IPS-NIHi7 (cell line): ENCODE data around the gene ARFRP1.
A peak's percentile ranks its signal among the peaks of the same experiment; 100 is the strongest.

Experiments
- DNase-seq: peaks from one replicate; pipeline ENCODE4 v3.0.0; 2012; ENCODE audit warnings: mixed read lengths; ENCODE audit errors: extremely low spot score

The ARFRP1 gene

DNA sequence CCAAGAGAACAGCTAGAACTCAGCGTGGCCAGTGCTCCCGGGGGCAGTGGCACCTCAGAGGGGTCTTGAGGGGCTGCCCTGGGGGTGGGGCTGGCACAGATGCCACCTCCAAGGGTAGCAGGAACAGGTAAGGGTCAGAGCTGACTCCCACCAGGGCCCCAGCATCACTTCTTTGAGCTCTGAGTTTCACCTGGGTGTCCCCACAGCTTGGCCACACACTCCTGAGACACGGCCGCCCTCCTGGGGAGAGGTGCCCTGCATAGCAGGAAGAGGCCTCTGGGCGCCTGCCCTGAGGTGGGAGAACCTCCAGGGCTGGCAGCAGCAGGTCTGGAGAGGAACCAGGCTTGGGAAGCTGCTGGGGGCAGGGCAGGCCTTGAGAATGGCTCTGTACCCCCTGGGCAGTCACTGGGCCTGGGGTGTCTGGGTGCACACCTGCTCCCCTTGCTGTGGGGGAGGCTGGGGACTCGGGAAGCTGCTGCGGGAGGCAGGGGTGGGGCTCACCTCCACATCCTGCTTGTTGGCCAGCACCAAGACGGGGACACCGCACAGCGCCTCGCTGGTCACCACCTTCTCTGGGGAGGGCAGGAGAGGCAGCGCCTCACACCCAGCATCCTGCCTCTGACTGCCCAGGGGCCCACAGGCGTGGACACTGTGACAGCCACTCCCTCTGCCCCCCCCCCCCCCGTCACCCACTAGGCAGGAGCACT, 6.3 kb downstream of the ARFRP1 start:
- no peak for DNase-seq

DNA sequence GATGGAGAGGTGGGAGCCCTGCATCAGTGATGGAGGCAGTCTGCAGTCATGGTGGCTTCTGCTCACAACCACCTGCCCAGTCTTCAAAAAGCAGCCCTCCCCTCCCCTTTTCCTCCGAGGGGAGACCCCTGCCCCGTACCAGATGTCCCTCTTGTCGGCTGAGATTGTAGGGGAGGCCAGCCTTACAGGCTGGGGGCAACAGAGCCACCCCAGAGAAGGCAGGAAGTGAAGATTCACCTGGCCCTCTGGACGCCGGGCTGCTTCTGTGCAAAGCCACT, 6.8 kb downstream of the ARFRP1 start:
- DNase-seq, result no peak

DNA sequence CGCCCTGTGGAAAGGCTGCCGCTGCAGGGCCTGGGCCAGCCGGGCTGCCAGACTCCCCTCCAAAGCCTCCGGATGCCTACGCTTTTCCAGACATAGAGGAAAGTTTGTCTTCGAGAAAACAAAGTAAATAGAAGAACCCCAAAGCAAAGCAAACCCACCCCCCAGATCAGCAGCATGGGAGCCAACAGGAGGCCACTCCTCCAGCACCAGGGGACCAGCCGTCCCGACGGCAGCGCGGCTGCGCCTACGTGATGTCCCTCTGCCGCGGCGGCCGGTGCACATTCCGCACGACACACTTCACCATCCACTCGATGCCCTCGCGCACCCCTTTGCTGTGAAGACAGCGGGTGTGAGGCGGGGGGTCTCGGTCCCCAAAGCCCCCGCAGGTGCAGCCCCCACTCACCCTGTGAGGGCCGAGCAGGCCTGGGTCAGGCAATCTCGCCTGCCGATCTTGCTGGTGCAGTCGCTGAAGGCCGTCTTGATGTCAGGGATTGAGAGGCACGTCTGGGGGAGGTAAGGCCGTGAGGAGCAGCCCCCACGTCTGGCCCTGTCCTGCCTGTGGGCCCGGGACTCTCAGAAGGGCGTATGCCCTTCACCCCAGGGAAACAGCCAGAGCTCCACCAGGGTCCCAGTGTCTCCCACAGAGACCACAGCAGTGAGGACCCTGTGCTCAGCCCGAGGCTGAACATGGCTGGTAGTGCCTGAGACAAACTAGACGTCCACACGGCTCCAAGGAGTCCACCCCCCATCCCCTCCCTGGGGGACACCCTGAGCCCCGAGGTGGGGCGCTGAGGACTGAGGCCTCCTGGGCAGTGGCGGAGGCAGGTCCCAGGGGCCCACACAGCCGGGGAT, 7.4 kb downstream of the ARFRP1 start:
- no peak for DNase-seq

DNA sequence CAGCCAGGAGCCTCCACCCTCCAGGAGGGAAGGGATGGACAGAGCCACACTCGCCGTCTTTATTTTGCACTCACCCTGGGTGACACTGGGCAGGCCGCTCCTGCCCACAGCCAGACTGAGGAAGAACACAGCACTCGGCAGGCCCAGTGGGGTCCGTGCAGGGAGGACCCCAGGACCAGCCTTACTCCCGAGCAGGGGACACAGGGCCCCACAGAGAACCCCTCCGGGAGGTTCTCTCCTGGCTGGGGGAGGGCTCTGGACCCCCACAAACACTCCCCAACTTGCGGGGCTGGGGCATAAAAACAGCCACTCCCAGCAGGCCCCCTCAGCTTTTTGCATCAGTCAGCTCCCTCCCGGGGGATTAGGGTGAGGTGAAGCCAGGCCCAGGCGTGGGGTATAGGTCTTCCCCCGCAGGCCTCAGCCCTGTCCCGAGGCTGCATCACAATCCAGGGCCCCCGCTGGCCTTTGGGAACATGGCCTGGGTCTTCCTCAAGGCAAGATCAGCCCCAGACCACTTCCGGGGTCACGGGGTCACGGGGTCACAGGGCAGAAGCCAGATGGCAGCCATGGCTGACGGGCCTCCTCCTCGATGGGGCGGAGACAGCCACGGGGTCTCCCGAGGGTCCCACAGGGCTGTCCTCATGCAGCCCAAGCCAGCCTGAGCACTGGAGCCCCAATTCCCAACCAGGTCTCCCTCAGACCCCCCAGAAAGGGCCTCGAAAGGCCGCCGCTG, 8.1 kb downstream of the ARFRP1 start:
- no peak for DNase-seq

DNA sequence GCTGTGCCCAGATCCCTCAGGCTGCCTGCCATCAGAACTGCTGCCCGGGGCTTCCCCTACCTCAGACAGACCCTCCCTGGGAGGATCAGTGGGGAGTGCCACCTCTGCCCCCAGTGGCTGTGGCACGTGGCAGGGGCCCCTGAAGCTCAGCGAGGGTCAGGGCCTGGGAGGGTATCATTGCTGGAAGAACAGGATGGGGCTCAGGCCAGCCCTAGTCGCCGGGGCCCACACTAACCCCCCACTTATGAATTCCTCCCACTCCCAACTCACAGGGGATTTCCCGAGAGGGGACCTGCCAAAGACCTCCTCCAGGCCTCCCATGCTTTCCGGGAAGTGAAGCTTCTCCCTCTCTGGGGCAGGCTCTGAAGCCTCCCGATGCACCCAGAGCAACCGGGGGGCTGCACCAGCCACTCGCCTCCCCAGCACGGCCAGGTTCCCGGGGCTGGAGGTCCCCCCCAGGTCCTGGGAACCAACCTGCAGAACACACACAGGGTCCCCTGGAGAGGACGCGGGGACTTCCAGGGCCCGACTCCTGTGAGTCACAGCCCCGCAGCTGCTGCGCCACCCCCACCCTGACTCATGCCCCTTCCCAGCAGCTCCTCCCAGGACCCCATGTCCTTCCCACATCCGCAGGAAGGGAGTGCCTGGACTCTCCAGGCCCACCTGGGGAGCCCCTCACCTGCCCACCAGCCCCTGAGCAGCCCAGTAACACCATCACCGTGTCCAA, 8.9 kb downstream of the ARFRP1 start:
- DNase-seq, result peak; percentile 66

DNA sequence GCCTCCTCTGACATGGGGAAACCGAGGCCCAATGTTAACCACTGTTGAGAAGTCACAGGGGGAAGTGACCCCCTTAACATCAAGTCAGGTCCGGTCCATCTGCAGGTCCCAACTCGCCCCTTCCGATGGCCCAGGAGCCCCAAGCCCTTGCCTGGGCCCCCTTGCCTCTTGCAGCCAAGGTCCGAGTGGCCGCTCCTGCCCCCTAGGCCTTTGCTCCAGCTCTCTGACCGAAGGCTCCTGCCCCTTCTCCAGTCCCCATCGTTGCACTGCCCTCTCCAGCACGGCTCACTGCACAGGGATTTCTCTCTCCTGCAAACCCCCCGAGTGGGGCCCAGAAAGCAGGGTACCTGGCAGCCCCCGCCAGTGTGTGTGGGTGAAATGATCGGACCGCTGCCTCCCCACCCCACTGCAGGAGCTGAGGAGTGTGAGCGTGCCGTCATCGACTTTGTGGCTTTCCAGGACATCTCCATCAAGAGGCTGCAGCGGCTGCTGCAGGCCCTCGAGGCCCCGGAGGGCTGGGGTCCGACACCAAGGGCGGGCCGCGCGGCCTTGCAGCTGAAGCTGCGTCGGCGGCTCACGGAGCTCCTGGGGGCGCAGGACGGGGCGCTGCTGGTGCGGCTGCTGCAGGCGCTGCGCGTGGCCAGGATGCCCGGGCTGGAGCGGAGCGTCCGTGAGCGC, 9.8 kb downstream of the ARFRP1 start:
- DNase-seq, result no peak

DNA sequence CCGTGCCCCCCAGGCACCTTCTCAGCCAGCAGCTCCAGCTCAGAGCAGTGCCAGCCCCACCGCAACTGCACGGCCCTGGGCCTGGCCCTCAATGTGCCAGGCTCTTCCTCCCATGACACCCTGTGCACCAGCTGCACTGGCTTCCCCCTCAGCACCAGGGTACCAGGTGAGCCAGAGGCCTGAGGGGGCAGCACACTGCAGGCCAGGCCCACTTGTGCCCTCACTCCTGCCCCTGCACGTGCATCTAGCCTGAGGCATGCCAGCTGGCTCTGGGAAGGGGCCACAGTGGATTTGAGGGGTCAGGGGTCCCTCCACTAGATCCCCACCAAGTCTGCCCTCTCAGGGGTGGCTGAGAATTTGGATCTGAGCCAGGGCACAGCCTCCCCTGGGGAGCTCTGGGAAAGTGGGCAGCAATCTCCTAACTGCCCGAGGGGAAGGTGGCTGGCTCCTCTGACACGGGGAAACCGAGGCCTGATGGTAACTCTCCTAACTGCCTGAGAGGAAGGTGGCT, 10.4 kb downstream of the ARFRP1 start:
- no peak for DNase-seq

DNA sequence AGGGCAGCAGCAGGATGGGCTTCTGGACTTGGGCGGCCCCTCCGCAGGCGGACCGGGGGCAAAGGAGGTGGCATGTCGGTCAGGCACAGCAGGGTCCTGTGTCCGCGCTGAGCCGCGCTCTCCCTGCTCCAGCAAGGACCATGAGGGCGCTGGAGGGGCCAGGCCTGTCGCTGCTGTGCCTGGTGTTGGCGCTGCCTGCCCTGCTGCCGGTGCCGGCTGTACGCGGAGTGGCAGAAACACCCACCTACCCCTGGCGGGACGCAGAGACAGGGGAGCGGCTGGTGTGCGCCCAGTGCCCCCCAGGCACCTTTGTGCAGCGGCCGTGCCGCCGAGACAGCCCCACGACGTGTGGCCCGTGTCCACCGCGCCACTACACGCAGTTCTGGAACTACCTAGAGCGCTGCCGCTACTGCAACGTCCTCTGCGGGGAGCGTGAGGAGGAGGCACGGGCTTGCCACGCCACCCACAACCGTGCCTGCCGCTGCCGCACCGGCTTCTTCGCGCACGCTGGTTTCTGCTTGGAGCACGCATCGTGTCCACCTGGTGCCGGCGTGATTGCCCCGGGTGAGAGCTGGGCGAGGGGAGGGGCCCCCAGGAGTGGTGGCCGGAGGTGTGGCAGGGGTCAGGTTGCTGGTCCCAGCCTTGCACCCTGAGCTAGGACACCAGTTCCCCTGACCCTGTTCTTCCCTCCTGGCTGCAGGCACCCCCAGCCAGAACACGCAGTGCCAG, 11.0 kb downstream of the ARFRP1 start, which contains the start of gene TNFRSF6B:
Gene TNFRSF6B (plus strand): TSS at position 25 of the 729 bp plus-strand sequence. CDS start 116 bp downstream, at position 141.
- no peak for DNase-seq

DNA sequence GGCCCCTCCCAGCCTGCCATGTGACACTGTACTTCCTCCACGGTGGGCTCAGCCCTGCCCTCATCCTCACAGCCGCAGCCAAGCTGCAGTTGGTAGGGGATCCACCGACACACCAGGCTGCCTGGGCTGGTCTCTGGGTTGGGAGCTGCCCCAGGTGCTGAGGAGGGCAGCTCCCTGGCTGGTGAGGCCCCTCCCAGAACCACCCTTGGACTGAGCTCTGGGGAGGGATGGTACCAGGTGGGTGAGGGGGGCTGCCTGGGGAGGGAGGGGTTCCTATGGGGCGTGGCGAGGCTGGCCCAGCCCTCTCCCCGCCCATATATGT, 11.5 kb downstream of the ARFRP1 start:
- peak; percentile 92 for DNase-seq

DNA sequence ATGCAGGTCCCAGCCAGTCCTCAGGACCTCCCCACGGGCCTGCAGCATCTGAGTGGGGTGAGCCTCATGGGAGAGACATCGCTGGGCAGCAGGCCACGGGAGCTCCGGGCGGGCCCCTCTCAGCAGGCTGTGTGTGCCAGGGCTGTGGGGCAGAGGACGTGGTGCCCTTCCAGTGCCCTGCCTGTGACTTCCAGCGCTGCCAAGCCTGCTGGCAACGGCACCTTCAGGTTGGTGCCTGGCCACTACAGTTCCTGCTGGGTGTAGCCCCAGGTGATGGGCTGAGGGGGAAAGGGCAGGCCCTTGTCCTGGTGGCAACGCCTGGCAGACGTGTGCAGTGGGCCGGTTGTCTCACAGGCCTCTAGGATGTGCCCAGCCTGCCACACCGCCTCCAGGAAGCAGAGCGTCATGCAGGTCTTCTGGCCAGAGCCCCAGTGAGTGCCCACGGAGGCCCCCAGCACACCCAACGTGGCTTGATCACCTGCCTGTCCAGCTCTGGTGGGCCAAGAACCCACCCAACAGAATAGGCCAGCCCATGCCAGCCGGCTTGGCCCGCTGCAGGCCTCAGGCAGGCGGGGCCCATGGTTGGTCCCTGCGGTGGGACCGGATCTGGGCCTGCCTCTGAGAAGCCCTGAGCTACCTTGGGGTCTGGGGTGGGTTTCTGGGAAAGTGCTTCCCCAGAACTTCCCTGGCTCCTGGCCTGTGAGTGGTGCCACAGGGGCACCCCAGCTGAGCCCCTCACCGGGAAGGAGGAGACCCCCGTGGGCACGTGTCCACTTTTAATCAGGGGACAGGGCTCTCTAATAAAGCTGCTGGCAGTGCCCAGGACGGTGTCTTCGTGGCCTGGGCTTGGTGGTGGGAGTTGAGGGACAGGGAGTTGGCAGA, 12.1 kb downstream of the ARFRP1 start:
- DNase-seq, result no peak

DNA sequence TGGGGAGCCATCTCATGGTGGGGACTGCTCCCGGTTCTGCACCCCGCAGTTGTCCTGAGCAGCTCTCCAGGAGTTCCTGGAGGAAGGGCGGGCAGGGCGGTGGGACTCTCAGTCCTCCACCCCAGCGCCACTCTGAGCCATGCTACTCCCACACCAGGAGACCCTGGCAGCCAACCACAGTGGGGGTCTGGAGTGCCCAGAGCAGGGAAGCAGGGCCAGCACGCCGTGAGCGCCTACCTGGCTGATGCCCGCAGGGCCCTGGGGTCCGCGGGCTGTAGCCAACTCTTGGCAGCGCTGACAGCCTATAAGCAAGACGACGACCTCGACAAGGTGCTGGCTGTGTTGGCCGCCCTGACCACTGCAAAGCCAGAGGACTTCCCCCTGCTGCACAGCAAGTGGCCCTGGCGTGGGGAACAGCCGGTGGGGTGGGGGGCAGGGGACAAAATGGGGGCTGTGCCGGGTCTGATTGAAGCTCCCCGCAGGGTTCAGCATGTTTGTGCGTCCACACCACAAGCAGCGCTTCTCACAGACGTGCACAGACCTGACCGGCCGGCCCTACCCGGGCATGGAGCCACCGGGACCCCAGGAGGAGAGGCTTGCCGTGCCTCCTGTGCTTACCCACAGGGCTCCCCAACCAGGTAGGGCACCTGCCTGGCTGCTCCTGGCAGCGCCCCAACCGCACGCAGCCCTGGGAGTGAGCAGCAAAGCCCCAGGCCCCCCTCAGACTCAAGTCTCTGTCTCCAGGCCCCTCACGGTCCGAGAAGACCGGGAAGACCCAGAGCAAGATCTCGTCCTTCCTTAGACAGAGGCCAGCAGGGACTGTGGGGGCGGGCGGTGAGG, 13.0 kb downstream of the ARFRP1 start:
- DNase-seq, result no peak

DNA sequence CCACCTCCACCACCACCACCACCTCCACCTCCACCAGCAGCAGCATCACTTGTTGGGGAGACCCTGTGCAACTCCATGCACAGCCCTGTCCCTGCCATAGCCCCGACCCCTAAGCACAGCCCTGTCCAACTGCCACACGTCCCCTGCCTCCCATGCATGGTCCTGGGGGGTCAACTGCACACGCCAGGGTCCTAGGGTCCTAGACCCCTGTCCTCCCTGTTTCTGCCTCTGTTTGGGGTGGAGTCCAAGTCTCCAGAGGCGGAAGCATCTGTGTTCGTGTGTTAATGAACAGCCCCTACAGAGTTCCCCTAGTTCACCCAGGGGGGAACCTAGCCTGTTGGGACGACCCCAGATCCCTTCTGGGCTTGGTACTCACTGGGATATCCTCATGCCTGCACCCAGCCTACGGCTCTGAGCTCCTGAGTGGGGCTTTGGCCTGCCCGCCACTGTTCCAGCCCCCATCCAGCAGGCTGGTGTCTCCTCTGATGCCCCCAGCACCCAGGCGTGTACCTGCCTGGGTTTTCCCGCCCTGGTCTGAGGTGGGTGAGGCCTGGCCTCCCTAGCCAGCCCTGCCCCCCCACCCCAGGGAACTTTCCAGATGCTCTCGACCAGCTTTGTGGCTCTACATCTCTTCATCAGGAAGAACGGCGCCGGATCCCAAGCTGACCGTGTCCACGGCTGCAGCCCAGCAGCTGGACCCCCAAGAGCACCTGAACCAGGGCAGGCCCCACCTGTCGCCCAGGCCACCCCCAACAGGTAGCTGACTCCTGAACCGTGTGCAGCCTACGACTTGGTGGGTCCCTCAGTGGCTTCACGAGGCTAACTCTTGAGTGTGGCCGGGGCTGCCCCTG, 13.8 kb downstream of the ARFRP1 start:
- DNase-seq, result no peak

DNA sequence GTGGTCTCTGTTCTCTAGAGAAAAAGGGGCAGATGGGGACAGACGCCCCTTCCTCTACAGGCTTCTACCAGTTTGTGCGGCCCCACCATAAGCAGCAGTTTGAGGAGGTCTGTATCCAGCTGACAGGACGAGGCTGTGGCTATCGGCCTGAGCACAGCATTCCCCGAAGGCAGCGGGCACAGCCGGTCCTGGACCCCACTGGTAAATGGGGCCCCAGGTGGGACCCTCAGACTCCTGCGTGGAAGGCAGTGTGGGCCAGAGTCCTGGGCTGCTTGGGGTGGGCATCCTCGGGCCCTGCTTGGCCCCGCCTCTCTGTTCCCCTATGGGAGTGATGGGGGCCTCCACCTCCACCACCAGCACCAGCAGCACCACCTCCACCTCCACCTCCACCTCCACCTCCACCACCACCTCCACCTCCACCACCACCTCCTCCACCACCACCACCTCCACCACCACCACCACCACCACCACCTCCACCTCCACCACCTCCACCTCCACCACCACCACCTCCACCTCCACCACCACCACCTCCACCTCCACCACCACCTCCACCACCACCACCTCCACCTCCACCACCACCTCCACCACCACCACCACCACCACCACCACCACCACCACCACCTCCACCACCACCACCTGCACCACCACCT, 14.6 kb downstream of the ARFRP1 start:
- DNase-seq, result no peak

DNA sequence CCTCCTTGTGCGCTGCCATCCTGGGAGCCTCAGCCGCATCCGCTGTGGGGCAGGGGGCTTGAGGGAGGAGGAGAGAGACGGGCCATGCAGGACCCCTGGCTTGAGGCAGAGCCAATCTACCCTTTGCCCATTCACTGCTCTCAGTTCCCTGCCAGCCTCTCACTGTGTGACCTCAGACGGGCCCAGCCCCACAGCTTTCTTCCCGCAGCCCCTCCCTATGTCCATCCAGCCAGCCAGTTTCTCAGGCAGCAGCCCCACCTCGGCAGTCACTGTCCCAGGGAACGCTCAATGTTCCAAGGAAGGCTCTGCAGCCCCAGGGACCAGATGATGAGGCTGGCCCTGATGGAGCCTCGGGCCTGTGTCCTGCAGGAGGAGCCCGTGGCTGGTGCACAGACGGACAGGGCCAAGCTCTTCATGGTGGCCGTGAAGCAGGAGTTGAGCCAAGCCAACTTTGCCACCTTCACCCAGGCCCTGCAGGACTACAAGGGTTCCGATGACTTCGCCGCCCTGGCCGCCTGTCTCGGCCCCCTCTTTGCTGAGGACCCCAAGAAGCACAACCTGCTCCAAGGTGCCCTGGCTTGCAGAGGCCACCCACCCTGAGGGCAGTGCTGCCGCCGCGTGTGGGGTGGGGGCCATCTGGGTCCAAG, 15.2 kb downstream of the ARFRP1 start:
- no peak for DNase-seq

DNA sequence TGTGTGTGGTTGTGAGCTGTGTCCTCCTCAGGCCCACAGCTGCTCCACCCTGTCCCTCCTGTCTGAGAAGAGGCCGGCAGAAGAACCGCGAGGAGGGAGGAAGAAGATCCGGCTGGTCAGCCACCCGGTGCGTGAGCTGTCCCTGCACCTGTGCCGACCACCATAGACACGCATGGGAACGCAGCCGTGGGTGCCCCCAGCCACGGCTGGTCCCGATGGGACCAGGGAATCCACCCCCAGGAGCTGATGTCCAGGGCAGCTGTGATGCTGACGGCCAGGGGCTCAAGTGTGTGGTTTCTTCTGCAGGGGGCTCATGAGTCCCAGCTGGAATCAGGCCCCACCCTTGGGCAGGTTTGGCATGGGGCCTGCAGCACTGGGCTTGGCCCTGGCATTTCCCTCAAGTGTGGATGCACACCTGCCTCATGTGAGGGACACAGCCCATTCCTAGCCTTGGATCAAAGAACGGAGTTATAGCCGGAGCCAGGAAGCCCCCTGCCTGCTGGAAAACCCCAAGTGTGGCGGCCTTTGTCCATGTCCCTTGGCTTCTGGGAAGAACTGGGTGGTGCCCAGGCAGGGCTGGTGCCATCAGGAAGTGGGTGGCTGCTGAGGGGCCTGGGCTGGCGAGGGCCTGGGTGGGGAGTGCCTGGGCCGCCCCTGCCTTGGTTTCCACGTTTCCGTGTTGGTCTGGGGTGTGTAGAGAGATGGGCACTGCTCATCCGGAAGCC, 15.9 kb downstream of the ARFRP1 start:
- no peak for DNase-seq
